ENCODE data around the gene SPATA4.

Gene SPATA4

DNA sequence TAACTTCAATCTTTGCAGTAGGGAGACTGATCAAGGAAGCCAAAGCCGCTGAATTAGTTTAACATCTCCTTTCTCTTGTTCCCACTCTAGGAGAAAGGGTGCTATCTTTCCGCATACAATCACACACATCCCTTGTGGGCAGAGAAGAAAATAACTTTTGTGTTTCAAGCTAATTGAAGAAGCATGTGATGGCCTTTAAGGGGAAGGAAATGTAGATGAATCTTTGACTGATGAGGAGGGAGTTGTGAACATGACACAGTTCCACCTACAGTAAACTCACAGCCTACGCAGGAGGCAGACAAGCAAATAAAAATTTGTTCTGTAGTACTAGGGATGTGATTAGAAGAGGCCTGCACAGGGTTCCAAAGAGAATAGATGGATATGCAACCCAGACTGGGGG lies 14.7 kb upstream of the SPATA4 start:
- no peaks in the 10 kb centered on the region for H3K36me3 Mint-ChIP-seq (ENCODE audit: low read depth)
- intact Hi-C loops (cut with micrococcal nuclease) = no loop called here
- H3K4me1 Mint-ChIP-seq (ENCODE audit: low read depth) = no peaks in the 10 kb centered on the region
- no peak overlapping the region for H3K27ac Mint-ChIP-seq
- peaks cover 8% of the 10 kb centered on the region for H3K27me3 Mint-ChIP-seq
- no peak overlapping the region for H3K4me3 Mint-ChIP-seq
- H3K9me3 Mint-ChIP-seq = peaks cover 11% of the 10 kb centered on the region

DNA sequence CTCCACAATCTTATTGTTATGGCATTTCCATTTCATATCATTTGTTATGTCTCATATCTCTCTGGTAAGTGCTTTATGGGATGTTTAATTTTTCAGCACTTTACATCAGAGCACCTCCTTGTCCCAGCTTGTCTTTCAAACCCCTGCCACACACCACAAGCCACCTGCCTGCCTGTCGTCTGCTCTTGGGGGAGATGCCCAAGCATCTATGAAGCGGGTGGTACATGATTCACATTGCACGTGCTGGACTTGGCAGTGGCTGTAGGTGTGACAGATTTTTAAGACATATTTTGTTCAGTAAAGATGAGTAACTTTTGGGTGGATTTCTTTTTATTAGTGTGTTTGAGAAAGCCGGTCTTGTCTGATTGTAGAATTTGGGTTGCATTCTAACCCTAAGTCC lies 14.2 kb upstream of the SPATA4 start:
- Mint-ChIP-seq H3K36me3 (ENCODE audit: low read depth) (no peaks in the 10 kb centered on the region), H3K9me3 (peaks cover 11% of the 10 kb centered on the region), H3K27ac (no peak overlapping the region), H3K4me1 (ENCODE audit: low read depth) (no peaks in the 10 kb centered on the region), H3K27me3 (peaks cover 8% of the 10 kb centered on the region), H3K4me3 (no peak overlapping the region)
- intact Hi-C loops (cut with micrococcal nuclease) = no loop called here

DNA sequence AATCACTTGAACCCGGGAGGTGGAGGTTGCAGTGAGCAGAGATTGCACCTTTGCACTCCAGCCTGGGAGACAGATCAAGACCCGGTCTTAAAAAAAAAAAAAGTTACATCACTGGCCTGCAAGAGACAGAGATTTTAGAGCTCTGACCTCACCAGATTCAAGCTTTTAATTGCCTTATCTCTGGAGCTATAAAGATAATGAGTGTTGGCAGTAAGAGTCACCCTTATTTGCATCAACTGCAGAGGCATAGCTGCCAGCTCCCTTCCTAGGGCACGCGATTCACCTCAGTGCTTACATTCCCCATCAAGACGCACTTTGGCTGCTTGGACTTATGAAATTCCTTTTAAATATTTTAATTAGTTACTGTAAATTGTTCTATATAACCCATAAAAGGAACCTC lies 12.5 kb upstream of the SPATA4 start:
- no peak overlapping the region for H3K4me3 Mint-ChIP-seq

DNA sequence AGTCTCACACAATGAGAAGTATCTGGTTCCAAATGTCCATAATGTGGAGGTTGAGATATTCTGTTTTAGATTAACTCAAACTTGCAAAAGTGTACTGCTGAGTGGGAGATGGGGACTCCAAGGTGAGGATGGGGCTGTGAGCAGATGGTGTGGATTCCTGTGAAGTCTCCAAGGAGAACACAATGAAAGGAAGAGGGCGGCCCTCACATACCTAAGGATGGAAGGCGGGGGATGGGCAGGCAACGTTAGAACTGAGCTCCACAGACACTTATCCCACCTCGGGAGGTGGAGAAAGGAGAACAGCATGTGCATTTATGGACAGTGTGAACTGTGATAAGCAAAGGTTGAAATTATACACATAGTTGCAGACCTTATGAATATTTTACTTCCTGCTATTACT lies 9.9 kb upstream of the SPATA4 start:
- Mint-ChIP-seq H3K4me3 (no peak overlapping the region), H3K27ac (no peak overlapping the region), H3K9me3 (no peaks in the 10 kb centered on the region), H3K4me1 (ENCODE audit: low read depth) (no peaks in the 10 kb centered on the region), H3K27me3 (peaks cover 9% of the 10 kb centered on the region), H3K36me3 (ENCODE audit: low read depth) (no peaks in the 10 kb centered on the region)
- intact Hi-C loops (cut with micrococcal nuclease) = no loop called here

More for the DNA sequence above, 12.5 kb upstream of the SPATA4 start:
- Mint-ChIP-seq H3K36me3 (ENCODE audit: low read depth) (no peaks in the 10 kb centered on the region), H3K27me3 (peaks cover 8% of the 10 kb centered on the region), H3K4me1 (ENCODE audit: low read depth) (no peaks in the 10 kb centered on the region), H3K27ac (no peak overlapping the region), H3K9me3 (peaks cover 10% of the 10 kb centered on the region)
- intact Hi-C loops (cut with micrococcal nuclease) = no loop called here

DNA sequence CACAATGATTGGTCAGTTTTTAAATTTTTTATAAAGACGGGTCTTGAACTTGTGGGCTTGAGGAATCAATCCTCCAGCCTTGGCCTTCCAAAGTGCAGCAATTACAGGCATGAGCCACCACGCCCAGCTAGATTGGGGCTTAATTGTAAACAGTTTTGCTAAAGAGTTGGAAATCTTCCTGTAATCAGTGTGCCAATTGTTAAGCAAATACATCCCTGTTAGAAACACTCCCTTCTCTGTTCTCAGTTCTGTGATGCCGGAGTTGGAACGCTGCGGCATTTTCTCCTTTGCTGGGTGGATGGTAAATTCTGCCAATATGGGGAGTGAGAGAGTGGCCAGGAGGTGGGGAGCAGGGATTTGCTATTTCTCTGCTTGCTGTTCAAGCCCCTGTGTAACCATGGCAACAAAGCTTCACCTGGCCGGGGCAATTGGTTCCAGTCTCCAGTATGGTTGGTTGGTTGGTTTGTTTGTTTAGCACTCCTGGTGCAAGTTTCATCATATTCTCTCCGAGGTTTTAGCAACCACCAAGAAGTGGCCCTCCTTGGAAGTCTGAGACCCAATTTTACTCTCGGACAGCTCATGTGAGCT lies 3.0 kb upstream of the SPATA4 start:
- Mint-ChIP-seq H3K4me3 (no peak overlapping the region), H3K4me1 (ENCODE audit: low read depth) (peaks cover 11% of the 10 kb centered on the region), H3K36me3 (ENCODE audit: low read depth) (peaks cover 10% of the 10 kb centered on the region), H3K27ac (no peak overlapping the region), H3K27me3 (peaks cover 14% of the 10 kb centered on the region), H3K9me3 (no peaks in the 10 kb centered on the region)
- intact Hi-C loops (cut with micrococcal nuclease) = no loop called here

DNA sequence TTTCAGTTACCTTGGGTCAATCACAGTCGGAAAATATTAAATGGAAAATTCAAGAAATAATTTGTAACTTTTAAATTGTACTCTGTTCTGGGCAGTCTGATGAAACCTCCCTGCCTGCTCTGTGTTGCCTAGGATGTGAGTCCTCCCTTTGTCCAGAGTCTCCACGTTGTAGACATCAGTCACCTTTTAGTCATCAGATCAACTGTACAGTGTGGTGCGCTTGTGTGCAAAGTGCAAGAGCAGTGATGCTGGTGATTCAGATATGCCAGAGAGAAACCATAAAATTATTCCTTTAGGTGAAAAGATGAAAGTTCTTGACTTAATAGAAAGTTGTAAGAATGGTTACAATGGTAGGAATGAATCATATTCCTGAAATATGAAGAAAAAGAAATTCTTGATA lies 1.4 kb downstream of the SPATA4 start:
- H3K27ac Mint-ChIP-seq = no peak overlapping the region
- peaks cover 10% of the 10 kb centered on the region for H3K36me3 Mint-ChIP-seq (ENCODE audit: low read depth)
- H3K4me1 Mint-ChIP-seq (ENCODE audit: low read depth) = peaks cover 14% of the 10 kb centered on the region
- H3K9me3 Mint-ChIP-seq = no peaks in the 10 kb centered on the region
- no peak overlapping the region for H3K4me3 Mint-ChIP-seq
- peaks cover 11% of the 10 kb centered on the region for H3K27me3 Mint-ChIP-seq
- intact Hi-C loops (cut with micrococcal nuclease) = loop anchor here (5.0 kb wide), 1 partner anchor 127 kb away; the partner anchor contains the start of gene WDR17

DNA sequence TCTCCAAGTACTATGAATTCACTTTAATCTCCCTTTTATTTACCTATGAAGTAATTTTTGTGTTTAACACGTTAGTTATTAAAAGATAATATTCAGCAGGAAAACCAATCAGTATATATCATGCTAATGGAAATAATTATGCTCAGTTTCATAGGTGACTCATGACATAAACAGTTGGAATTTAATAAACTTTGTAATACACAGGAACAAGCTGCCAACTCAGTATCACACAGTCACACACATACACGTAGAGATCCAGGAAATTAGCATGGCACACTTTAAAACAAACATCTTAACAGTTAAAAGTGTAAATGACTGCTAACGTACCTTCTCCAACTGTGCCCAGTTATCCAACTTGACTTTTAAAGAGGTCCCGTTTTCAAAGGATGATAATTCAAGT lies 2.3 kb downstream of the SPATA4 start:
- Mint-ChIP-seq H3K4me1 (ENCODE audit: low read depth) (peaks cover 19% of the 10 kb centered on the region), H3K27me3 (peaks cover 7% of the 10 kb centered on the region), H3K27ac (no peak overlapping the region), H3K36me3 (ENCODE audit: low read depth) (peaks cover 10% of the 10 kb centered on the region), H3K9me3 (no peaks in the 10 kb centered on the region), H3K4me3 (no peak overlapping the region)
- intact Hi-C loops (cut with micrococcal nuclease) = loop anchor here (5.0 kb wide), 1 partner anchor 126 kb away; the partner anchor contains the start of gene WDR17

DNA sequence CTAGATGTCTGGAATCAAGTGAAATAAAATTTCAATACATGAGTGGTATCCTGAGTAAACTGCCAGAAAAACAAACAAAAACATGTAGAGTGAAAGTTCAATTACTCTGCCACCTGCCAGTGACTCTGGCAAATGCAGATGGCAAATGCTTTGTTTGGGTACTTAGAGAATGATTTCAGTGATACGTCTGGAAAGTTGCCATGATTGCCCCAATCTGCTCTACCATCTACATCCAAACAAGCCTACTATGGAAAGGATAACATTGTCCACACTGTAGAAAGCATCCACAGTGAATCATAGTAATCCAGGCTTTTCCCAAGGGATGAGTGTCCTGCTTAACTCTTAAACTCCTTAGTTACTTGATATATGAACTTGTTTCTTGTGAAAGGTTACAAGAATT lies 3.4 kb downstream of the SPATA4 start:
- Mint-ChIP-seq H3K9me3 (no peaks in the 10 kb centered on the region), H3K4me3 (no peak overlapping the region), H3K36me3 (ENCODE audit: low read depth) (peaks cover 10% of the 10 kb centered on the region), H3K27ac (no peak overlapping the region), H3K4me1 (ENCODE audit: low read depth) (peaks cover 19% of the 10 kb centered on the region), H3K27me3 (peaks cover 2% of the 10 kb centered on the region)
- intact Hi-C loops (cut with micrococcal nuclease) = loop anchor here (5.0 kb wide), 1 partner anchor 125 kb away; the partner anchor contains the start of gene WDR17

DNA sequence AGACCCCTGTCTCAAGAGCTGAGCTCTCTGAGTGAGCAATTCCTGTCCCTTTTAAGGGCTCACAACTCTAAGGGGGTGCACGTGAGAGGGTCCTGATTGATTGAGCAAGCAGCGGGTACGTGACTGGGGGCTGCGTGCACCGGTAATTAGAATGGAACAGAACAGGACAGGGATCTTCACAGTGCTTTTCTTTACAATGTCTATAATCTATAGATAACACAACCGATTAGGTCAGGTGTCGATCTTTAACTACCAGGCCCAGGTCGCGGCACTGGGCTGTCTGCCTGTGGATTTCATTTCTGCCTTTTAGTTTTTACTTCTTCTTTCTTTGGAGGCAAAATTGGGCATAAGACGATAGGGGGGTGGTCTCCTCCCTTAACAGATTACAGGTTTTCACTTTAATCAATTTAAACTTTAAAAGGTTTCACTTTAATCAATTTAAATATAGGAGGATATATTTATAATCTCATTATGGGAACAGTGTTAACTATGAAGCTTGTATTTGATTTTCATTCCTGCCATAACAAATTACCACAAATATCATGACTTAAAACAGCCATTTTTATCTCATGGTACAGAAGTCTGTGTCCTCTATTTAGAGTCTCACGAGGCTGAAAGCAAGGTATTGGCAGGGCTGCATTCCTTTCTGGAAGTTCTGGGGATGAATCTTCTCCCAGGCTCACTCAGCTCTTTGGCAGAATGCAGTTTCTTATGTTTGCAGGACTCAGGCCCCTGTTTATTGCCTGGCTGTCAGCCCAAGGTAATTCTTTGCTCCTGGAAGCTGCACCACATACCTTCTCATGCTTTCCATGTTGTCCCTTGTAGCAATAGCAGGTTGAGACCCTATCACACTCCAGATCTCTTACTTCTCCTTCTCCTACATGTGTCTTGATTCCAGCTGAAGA lies 5.2 kb downstream of the SPATA4 start:
- Mint-ChIP-seq H3K9me3 (no peaks in the 10 kb centered on the region), H3K4me3 (no peak overlapping the region), H3K27ac (no peak overlapping the region), H3K27me3 (peaks cover 2% of the 10 kb centered on the region), H3K36me3 (ENCODE audit: low read depth) (peaks cover 1% of the 10 kb centered on the region), H3K4me1 (ENCODE audit: low read depth) (peaks cover 10% of the 10 kb centered on the region)
- intact Hi-C loops (cut with micrococcal nuclease) = loop anchor here (5.0 kb wide), 1 partner anchor 123 kb away; the partner anchor contains the start of gene WDR17

DNA sequence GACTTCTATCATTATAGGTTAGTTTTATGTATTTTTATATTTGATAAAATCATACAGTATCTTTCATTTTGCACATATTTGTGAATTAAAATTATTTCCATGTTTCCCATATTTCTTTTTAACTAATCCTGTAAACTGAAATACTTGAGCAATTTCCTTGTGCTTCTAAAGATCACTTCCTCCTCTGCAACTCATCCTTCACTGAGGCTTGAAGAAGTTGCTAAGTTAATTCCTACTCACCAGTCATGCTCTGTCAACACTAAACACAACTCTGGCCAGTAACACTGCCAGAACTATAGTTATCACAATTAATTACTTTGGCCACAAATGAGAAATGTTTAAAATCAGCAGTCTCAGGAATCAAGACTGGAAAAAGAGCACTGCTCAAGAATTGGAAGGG lies 6.7 kb downstream of the SPATA4 start:
- no peak overlapping the region for H3K4me3 Mint-ChIP-seq
- H3K27ac Mint-ChIP-seq = no peak overlapping the region
- no peaks in the 10 kb centered on the region for H3K9me3 Mint-ChIP-seq
- H3K4me1 Mint-ChIP-seq (ENCODE audit: low read depth) = peaks cover 8% of the 10 kb centered on the region
- H3K27me3 Mint-ChIP-seq = no peaks in the 10 kb centered on the region
- intact Hi-C loops (cut with micrococcal nuclease) = no loop called here
- H3K36me3 Mint-ChIP-seq (ENCODE audit: low read depth) = no peaks in the 10 kb centered on the region

DNA sequence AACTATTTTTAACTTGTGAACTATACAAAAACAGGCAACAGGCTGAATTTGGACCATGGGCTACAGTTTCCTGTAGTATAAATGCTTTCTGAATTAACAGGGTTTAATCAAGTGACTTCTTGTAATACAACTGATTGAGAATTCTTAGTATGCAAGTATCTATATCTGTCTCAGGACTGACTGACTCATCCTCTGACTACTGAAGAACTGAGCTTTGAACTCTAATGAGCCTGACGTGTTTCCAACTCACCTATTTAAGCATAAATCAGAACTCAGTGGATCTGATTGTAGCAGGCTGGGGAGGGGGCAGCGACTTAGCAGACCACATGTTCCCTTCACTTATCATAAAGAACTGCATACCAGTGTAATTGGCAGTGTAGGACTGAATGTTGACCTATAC lies 7.8 kb downstream of the SPATA4 start:
- no peaks in the 10 kb centered on the region for H3K27me3 Mint-ChIP-seq
- no peak overlapping the region for H3K27ac Mint-ChIP-seq
- intact Hi-C loops (cut with micrococcal nuclease) = no loop called here
- no peaks in the 10 kb centered on the region for H3K9me3 Mint-ChIP-seq
- H3K36me3 Mint-ChIP-seq (ENCODE audit: low read depth) = no peaks in the 10 kb centered on the region
- no peak overlapping the region for H3K4me3 Mint-ChIP-seq
- peaks cover 8% of the 10 kb centered on the region for H3K4me1 Mint-ChIP-seq (ENCODE audit: low read depth)

DNA sequence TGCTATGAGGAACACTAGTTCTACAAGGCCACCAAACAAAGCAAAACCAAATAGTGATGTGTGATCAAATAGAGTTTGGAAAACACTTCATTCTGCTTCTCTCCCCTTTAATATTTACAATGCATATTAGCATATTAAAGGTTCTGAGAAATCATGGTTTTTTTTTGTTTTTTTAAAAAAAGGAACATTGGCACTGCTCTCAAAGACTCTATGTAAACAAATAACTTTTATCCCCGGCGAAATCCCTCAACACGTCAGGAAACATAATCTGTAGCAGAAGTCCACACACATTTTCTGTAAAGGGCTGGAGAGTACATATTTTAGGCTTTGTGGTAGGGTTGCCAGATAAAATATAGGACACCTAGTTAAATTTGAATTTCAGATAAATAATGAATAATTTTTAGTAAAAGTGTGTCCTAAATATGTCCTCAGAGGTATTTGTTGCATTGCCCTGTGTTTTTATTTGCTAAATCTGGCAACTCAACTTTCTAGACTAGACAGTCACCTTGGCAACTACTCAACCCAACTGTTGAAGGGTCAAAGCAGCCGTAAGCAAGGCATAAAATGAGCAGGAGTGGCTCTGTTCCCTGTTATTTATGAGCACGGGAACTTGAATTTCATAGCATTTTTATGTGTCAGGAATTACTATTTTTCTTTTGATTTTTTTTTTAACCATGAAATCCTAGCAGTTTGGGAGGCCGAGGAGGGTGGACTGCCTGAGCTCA lies 8.6 kb downstream of the SPATA4 start:
- Mint-ChIP-seq H3K27ac (no peak overlapping the region), H3K27me3 (no peaks in the 10 kb centered on the region), H3K9me3 (no peaks in the 10 kb centered on the region), H3K36me3 (ENCODE audit: low read depth) (no peaks in the 10 kb centered on the region), H3K4me1 (ENCODE audit: low read depth) (peaks cover 8% of the 10 kb centered on the region), H3K4me3 (no peak overlapping the region)
- intact Hi-C loops (cut with micrococcal nuclease) = no loop called here

DNA sequence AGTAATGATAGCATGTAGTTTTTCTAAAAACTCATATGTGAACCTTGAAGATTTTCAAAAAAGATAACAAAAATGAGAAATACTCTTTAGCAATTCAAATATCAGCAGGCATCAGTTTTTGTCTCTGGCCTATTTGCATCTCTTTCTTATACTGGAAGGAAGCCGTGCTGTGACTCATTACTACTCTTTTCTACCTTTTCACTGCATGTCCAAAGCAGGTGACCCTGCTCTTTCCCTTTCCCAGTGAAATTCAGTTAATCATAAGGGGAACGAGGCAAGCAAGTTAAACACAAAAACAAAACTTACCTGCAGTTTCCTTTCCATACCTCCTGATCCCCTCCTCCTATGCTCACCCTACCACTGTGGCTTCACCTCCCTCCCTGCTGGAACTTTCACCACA lies 9.3 kb downstream of the SPATA4 start:
- no peaks in the 10 kb centered on the region for H3K27me3 Mint-ChIP-seq
- intact Hi-C loops (cut with micrococcal nuclease) = no loop called here
- H3K9me3 Mint-ChIP-seq = no peaks in the 10 kb centered on the region
- H3K4me1 Mint-ChIP-seq (ENCODE audit: low read depth) = peaks cover 8% of the 10 kb centered on the region
- no peaks in the 10 kb centered on the region for H3K36me3 Mint-ChIP-seq (ENCODE audit: low read depth)
- H3K27ac Mint-ChIP-seq = no peak overlapping the region
- H3K4me3 Mint-ChIP-seq = no peak overlapping the region

DNA sequence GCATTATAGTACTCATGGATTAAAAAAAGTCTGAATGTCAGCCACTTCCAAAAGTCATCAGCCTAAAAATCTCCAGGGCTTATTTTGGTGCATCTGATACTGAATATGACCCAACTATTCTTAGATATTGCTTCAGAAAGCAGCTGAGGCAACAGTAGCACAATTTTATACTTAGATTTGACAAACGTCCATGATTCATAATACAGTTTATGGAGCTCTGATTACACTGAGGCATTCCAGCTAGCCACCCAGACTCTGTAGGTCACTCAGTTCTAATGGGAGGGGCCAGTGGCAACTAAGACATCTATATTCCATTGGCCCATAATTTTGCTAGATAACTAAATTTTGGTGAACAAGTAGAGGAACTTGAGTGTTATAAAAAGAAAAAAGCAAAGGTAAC lies 10.3 kb downstream of the SPATA4 start:
- Mint-ChIP-seq H3K27ac (no peak overlapping the region), H3K9me3 (no peaks in the 10 kb centered on the region), H3K4me3 (no peak overlapping the region), H3K27me3 (no peaks in the 10 kb centered on the region), H3K4me1 (ENCODE audit: low read depth) (peaks cover 8% of the 10 kb centered on the region), H3K36me3 (ENCODE audit: low read depth) (no peaks in the 10 kb centered on the region)
- intact Hi-C loops (cut with micrococcal nuclease) = no loop called here

All from dendritic cell treated with granulocyte-macrophage colony-stimulating factor and Interleukin-4, amounts not matched to agents 40 ng/mL and 50 ng/mL, for 4 days (primary cell).